ENCODE data around the gene CCDC137.

The CCDC137 gene

GRCh38 chr17:81667754-81668153, 1.2 kb downstream of the CCDC137 start:
- peaks cover 5% of the 10 kb centered on the region; the same call in 1 of the 2 replicates for H3K4me1 ChIP-seq (ENCODE audit: low read length)
- H3K27ac ChIP-seq (ENCODE audit: low read length), result no peak overlapping the region
- H3F3A ChIP-seq (ENCODE audit: insufficient read depth, low read length), result 0 out of 2 replicates have a peak, but pooled peaks cover 1% of the 10 kb centered on the region
- no peaks in the 10 kb centered on the region for H3K27me3 ChIP-seq (replicated peaks; ENCODE audit: insufficient read depth, low read length)
- peaks cover 39% of the 10 kb centered on the region for H3K79me2 ChIP-seq (ENCODE audit: low read length)
- peak overlapping the region; percentile 64 for H3K4me2 ChIP-seq (ENCODE audit: low read depth, low read length)
- no peaks in the 10 kb centered on the region for H4K20me1 ChIP-seq (ENCODE audit: insufficient read depth, low read length)
- DNase-seq, result no peak
- H3K9me3 ChIP-seq (replicated peaks; ENCODE audit: insufficient read depth, low read length), result no peaks in the 10 kb centered on the region
- TF ChIP-seq, protein P1, sequence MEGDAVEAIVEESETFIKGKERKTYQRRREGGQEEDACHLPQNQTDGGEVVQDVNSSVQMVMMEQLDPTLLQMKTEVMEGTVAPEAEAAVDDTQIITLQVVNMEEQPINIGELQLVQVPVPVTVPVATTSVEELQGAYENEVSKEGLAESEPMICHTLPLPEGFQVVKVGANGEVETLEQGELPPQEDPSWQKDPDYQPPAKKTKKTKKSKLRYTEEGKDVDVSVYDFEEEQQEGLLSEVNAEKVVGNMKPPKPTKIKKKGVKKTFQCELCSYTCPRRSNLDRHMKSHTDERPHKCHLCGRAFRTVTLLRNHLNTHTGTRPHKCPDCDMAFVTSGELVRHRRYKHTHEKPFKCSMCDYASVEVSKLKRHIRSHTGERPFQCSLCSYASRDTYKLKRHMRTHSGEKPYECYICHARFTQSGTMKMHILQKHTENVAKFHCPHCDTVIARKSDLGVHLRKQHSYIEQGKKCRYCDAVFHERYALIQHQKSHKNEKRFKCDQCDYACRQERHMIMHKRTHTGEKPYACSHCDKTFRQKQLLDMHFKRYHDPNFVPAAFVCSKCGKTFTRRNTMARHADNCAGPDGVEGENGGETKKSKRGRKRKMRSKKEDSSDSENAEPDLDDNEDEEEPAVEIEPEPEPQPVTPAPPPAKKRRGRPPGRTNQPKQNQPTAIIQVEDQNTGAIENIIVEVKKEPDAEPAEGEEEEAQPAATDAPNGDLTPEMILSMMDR (IDR thresholded peaks at IDR 0.05; ENCODE audit: low read length), result no peak
- TF ChIP-seq EZH2phosphoT487 (IDR thresholded peaks at IDR 0.05; ENCODE audit: low read length) (no peak), EZH2 (optimal IDR thresholded peaks at IDR 0.05; ENCODE audit: low read depth, low read length) (no peak)
- H2AFZ ChIP-seq (ENCODE audit: low read length), result no peak overlapping the region
- no peaks in the 10 kb centered on the region for H3K9me2 ChIP-seq (replicated peaks; ENCODE audit: insufficient read depth, low read length)
- H3K4me3 ChIP-seq (ENCODE audit: low read length), result peak overlapping the region; percentile 13; the same call in 1 of the 2 replicates
- no peaks in the 10 kb centered on the region for H3K36me3 ChIP-seq (replicated peaks; ENCODE audit: insufficient read depth, low read length)
- no peak overlapping the region for H3K9ac ChIP-seq (ENCODE audit: low read length)

DNA sequence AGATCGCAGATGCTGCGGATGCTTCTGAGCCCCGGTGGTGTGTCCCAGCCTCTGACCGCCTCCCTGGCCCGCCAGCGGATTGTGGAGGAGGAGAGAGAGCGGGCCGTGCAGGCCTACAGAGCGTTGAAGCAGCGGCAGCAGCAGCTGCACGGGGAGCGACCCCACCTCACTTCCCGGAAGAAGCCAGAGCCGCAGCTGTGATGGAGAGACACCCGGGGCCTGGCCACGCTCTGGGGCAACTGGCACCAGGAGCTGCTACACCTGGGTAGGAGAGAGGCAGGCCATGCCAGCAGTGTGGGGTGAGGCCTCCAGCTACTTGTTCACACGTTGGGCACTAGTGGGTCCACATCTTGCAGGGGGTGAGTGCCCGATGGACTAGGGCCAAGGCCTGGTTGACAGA, 6.0 kb downstream of the CCDC137 start:
- no peak overlapping the region for H3K4me2 ChIP-seq (ENCODE audit: low read depth, low read length)
- no peaks in the 10 kb centered on the region for H3K36me3 ChIP-seq (replicated peaks; ENCODE audit: insufficient read depth, low read length)
- no peak overlapping the region for H3K4me3 ChIP-seq (ENCODE audit: low read length)
- H3K27me3 ChIP-seq (replicated peaks; ENCODE audit: insufficient read depth, low read length), result no peaks in the 10 kb centered on the region
- H3F3A ChIP-seq (ENCODE audit: insufficient read depth, low read length), result 0 out of 2 replicates have a peak, but pooled peaks cover 4% of the 10 kb centered on the region
- no peaks in the 10 kb centered on the region for H4K20me1 ChIP-seq (ENCODE audit: insufficient read depth, low read length)
- no peak overlapping the region for H3K27ac ChIP-seq (ENCODE audit: low read length)
- H3K9me2 ChIP-seq (replicated peaks; ENCODE audit: insufficient read depth, low read length), result no peaks in the 10 kb centered on the region
- no peak overlapping the region for H2AFZ ChIP-seq (ENCODE audit: low read length)
- peaks cover 4% of the 10 kb centered on the region; the same call in 1 of the 2 replicates for H3K4me1 ChIP-seq (ENCODE audit: low read length)
- no peak overlapping the region for H3K9ac ChIP-seq (ENCODE audit: low read length)
- peaks cover 19% of the 10 kb centered on the region for H3K79me2 ChIP-seq (ENCODE audit: low read length)
- H3K9me3 ChIP-seq (replicated peaks; ENCODE audit: insufficient read depth, low read length), result no peaks in the 10 kb centered on the region
- TF ChIP-seq, protein P1 (IDR thresholded peaks at IDR 0.05; ENCODE audit: low read length), result no peak
- no peak for DNase-seq

- Histone ChIP-seq H3K27ac (ENCODE audit: low read length) (no peak overlapping the region), H3K4me1 (ENCODE audit: low read length) (no peaks in the 10 kb centered on the region), H3K4me3 (ENCODE audit: low read length) (no peak overlapping the region), H3K4me2 (ENCODE audit: low read depth, low read length) (no peak overlapping the region), H3K9ac (ENCODE audit: low read length) (no peak overlapping the region), H3K9me2 (replicated peaks; ENCODE audit: insufficient read depth, low read length) (no peaks in the 10 kb centered on the region), H3F3A (ENCODE audit: insufficient read depth, low read length) (0 out of 2 replicates have a peak, but pooled peaks cover 4% of the 10 kb centered on the region), H3K79me2 (ENCODE audit: low read length) (peaks cover 15% of the 10 kb centered on the region), H4K20me1 (ENCODE audit: insufficient read depth, low read length) (no peaks in the 10 kb centered on the region), H3K9me3 (replicated peaks; ENCODE audit: insufficient read depth, low read length) (no peaks in the 10 kb centered on the region), H2AFZ (ENCODE audit: low read length) (no peak overlapping the region), H3K36me3 (replicated peaks; ENCODE audit: insufficient read depth, low read length) (no peaks in the 10 kb centered on the region), H3K27me3 (replicated peaks; ENCODE audit: insufficient read depth, low read length) (no peaks in the 10 kb centered on the region)
- DNase-seq, result no peak
- TF ChIP-seq, protein P1 (IDR thresholded peaks at IDR 0.05; ENCODE audit: low read length), result no peak
- no peak for TF ChIP-seq EZH2phosphoT487 (IDR thresholded peaks at IDR 0.05; ENCODE audit: low read length)
- no peak for TF ChIP-seq EZH2 (optimal IDR thresholded peaks at IDR 0.05; ENCODE audit: low read depth, low read length)
Observed at GRCh38 chr17:81672954-81673353, 6.4 kb downstream of the CCDC137 start.
